Stimulated activated CD4-positive, alpha-beta T cell treated with anti-CD3 and anti-CD28 coated beads, Interleukin-1b, Interleukin-23, amount 100 ng/mL, for 1 hour (primary cell): ENCODE results near the gene TRO.

Experiments
- DNase-seq, 2 donors: peaks; one replicate each; pipeline ENCODE4 v3.0.0-alpha.2; 2020; ENCODE audit warnings: low read depth in 2 of 2

Gene TRO

DNA sequence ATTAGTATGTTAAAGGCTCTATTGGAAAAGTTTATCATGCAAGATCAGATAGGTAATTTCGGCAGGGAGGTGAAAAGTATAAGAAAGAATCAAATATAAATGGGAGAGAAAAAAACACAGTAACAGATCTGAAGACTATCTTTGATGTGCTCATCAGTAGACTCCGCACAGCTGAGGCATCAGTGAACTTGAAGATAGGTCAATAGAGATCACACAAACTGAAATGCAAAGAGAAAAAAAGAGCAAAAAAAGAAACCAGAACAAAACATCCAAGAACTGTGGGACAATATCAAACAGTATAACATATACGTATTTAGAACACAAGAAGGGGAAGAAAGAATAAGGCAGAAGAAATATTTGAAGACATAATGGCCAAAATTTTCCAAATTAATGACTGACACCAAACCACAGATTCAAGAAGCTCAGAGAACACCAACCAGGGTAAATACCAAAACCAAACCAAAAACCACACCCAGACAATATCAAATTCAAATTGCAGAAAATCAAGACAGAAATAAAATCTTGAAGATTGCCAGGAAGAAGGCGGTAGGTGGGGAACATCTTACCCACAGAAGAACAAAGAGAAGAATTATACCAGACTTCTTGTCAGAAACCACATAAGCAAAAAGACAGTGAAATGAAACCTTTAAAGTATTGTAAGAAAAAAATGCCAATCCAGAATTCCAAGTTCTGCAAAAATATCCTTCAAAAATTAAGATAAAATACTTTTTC, 44.3 kb downstream of the TRO start:
- no peak for DNase-seq

DNA sequence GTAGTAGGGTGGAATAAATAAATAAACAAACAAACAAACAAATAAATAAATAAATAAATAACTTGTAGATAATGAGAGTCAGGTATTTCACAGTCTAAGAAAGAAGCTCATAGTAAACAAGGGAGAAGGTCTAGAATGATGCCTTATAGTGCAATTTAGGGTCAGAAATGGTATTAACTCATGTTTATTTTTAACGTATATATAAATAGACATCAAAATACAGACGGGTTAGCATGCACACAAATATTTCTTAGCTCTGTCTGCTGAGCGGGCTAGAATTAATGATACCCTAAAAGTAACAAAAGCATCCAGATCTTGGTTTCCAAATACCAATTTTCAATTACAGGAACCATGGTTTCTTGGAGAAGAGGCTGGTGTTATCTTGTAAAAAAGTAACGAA, 56.8 kb downstream of the TRO start:
- DNase-seq: no peak

DNA sequence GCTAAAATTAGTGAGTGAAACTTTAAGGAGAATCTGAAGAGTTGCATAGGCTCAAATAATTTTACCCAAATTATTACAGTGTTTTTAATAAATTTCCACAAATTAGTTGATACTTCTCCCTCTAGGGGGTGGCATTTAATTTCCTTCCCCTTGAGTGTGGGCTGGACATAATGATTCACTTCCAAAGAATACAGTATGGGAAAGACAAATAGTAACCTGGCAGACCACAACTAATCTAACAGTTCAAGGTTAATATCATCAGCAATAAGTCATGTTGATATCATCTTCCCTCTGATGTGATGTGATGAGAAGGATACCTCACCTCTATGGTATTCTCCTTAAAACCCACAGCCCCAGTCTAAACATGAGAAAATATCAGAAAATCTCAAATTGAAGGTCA, 57.8 kb downstream of the TRO start:
- no peak for DNase-seq

DNA sequence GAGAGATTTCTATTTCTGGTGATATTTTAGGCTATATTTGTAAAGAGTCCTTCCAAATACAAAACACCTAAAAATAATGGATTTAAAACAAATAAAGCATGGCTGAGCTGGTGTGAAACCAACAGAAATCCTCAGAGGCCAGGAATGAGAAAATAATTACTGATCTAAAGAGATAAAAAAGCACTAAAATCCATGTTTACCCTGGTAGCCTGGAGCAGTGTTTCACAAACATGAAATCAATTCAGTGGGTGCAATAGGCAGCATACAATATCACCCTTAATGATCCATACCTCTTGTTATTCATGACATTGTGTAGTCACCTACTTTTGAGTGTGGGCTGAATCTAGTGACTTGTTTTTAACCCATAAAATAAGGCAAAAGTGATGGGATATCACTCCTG, 58.8 kb downstream of the TRO start:
- DNase-seq: no peak

DNA sequence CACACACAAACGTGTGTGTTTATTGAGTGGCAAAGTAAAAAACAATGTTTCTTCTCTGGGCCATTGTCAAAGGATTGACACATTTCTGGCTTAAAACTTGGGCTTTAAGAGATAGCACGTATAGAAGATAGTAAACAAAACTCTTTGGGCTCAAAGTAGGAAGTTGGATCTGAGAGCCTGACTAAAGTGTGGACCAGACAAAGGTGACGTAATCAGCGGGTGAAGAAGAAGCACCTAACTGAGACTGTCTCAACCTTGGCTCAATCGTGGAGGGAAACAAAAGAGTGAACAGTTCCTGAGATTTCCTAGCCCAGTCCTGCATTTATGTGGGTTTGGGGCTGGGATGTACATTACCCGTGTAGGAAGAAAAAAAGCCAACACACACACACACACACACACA, 59.7 kb downstream of the TRO start:
- no peak for DNase-seq
